Pancreas (tissue), 10 donors: ENCODE data around the gene LPAR3. TPM values are rescaled to one million over a fixed set of nuclear protein-coding genes. Genes with fewer than 3 reads are reported as not detected.

Source experiments
- ATAC-seq, 4 donors: fragments of 200-7000 bp; cut with Tn5 transposase; one replicate each; pipeline versions ENCODE4 v1.8.0 to v1.9.1; 2020; ENCODE audit warnings: mild to moderate bottlenecking in 4 of 4, moderate library complexity in 4 of 4
- DNase-seq, 6 donors: peaks; one replicate each; pipeline ENCODE4 v3.0.0-alpha.2; 2020
- FAIRE-seq: peaks from 2 replicates; lab custom pipeline; 2012; peaks lifted over from hg19 to GRCh38; lab: Jason Lieb, UNC
- H3K27ac ChIP-seq, 4 donors: fragments of 200-600 bp; sonication (generic); 1 replicate in 3 of 4; 2 replicates in 1 of 4; pipeline versions ENCODE4 v1.5.0 to v1.8.0; 2020
- H3K27me3 ChIP-seq, 4 donors: fragments of 200-600 bp; one replicate each; pipeline ENCODE4 v1.8.0; 2021
- H3K36me3 ChIP-seq, 3 donors: fragments of 200-600 bp; sonication (generic) in 1 of 3; one replicate each; pipeline versions ENCODE4 v1.5.0 to v1.8.0; 2020 to 2021
- H3K4me1 ChIP-seq, 3 donors: fragments of 200-600 bp; one replicate each; pipeline ENCODE4 v1.8.0; 2021
- H3K4me3 ChIP-seq, 4 donors: fragments of 200-600 bp; sonication (generic) in 2 of 4; one replicate each; pipeline versions ENCODE4 v1.5.0 to v1.8.0; 2020 to 2021
- H3K9me3 ChIP-seq, 4 donors: fragments of 200-600 bp; one replicate each; pipeline ENCODE4 v1.8.0; 2021
- WGBS, 2 donors: extraction: QIAGEN DNeasy Blood & Tissue Kit; methylation state at CpG; one replicate each; pipeline ENCODE4 v1.1.7; 2013; 5-methylcytosine and 5-hydroxymethylcytosine counted together
- intact Hi-C, 3 donors: fragments of 100-400 bp; cut with DNase I; formaldehyde crosslinking; loops; one replicate each; pipeline versions ENCODE4 v1.11.1 to v1.14.2; 2022
- polyA plus RNA-seq, 2 donors: library from polyadenylated mRNA; stranded (reverse); fragments of 200-250 nt; gene quantifications; one replicate each; pipeline ENCODE4 v1.2.3, GENCODE V29; 2013
- total RNA-seq, 6 donors: library from RNA; stranded (reverse); fragmentation: NEBNext Ultra II Directional in 4 of 6; extraction: Animal tissue kit (Norgen Biotek cat#: 25700) in 4 of 6; gene quantifications; one replicate each; pipeline versions ENCODE4 v1.2.1 to v1.2.4, GENCODE V29; 2021 to 2023
- TF ChIP-seq, protein P1 (sequence below), 4 donors: fragments of 200-600 bp; sonication (generic) in 3 of 4; IDR thresholded peaks; one replicate each; pipeline versions ENCODE4 v1.5.0 to v1.8.0; 2021; ENCODE audit warnings: antibody characterized with exemption in 4 of 4
- donor health status: healthy with polysubstance abuse.
- donor health status: DM: no; HTN: no; CAD: no; lungs with moderate emphysema.
- donor health status: DM: no; HTN: no; CAD: no.
- donor health status: control.
- donor health status: control.
- donor health status: Bipolar disorder and iron deficiency.
- donor health status: DM: yes; HTN: yes; CAD: no.
- donor health status: DM: no; HTN: no; CAD: no.
- donor health status: DM: no; HTN: no; CAD: no.
- donor health status: DM: yes; HTN: yes; CAD: no.

Gene LPAR3
- total and polyA plus RNA-seq, 8 donors: 1.4 to 19.5 (median 11.1) TPM

DNA sequence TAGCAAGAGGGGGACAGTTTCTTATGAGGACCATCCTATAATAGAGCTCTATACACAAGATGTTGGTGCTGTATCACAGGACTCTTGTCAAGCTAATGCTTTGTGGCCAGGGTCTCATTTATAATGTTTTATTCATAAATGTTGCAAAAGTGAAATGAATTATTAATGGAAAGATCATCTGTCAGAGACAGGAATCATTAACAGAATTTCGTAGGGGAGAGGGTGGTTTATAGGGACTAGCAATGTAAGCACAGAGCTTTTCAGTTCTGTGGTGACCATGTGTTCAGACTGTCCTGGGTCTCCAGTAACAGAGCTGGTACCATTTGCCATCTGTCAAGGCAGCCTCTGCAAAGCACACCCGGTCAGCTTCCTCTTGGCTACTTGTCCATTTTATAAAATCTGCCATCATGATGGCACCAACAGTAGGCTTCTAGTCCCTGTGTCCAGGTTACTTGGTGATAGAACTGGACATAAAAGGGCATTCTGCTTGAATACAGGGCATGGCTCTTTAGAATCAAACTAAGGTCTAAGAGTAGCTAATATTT is 36.2 kb downstream of the LPAR3 start:
- Histone ChIP-seq H3K36me3 (no peaks in the 10 kb centered on the region), H3K27me3 (no peaks in the 10 kb centered on the region), H3K9me3 (no peaks in the 10 kb centered on the region), H3K4me3 (no peak overlapping the region), H3K4me1 (peaks cover 0 to 9% (median 0%) of the 10 kb centered on the region in 3 donors), H3K27ac (no peak overlapping the region)
- WGBS, 2 donors: 54% methylated on average over 2 of the region's 2 CpGs
- ATAC-seq (no peak), FAIRE-seq (no peak), DNase-seq (no peak)
- TF ChIP-seq, protein P1, sequence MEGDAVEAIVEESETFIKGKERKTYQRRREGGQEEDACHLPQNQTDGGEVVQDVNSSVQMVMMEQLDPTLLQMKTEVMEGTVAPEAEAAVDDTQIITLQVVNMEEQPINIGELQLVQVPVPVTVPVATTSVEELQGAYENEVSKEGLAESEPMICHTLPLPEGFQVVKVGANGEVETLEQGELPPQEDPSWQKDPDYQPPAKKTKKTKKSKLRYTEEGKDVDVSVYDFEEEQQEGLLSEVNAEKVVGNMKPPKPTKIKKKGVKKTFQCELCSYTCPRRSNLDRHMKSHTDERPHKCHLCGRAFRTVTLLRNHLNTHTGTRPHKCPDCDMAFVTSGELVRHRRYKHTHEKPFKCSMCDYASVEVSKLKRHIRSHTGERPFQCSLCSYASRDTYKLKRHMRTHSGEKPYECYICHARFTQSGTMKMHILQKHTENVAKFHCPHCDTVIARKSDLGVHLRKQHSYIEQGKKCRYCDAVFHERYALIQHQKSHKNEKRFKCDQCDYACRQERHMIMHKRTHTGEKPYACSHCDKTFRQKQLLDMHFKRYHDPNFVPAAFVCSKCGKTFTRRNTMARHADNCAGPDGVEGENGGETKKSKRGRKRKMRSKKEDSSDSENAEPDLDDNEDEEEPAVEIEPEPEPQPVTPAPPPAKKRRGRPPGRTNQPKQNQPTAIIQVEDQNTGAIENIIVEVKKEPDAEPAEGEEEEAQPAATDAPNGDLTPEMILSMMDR (IDR thresholded peaks at IDR 0.05): no peak
- intact Hi-C loops: no loop called here

- TF ChIP-seq, protein P1 (IDR thresholded peaks at IDR 0.05): no peak
- no peaks in the 10 kb centered on the region for H3K27me3 ChIP-seq
- FAIRE-seq: no peak
- peaks cover 0 to 9% (median 0%) of the 10 kb centered on the region in 3 donors for H3K4me1 ChIP-seq
- intact Hi-C loops: no loop called here
- no peak overlapping the region for H3K4me3 ChIP-seq
- no peak for ATAC-seq
- H3K27ac ChIP-seq: no peak overlapping the region
- 82 to 86% methylated on average over 10 of the region's 10 CpGs for WGBS, 2 donors
- DNase-seq: no peak
- H3K9me3 ChIP-seq: no peaks in the 10 kb centered on the region
- no peaks in the 10 kb centered on the region for H3K36me3 ChIP-seq
These were observed 37.0 kb downstream of the LPAR3 start for GRCh38 chr1:84855691-84856630.

- Histone ChIP-seq H3K36me3 (no peaks in the 10 kb centered on the region), H3K27ac (no peak overlapping the region), H3K9me3 (no peaks in the 10 kb centered on the region), H3K4me1 (peaks cover 0 to 9% (median 0%) of the 10 kb centered on the region in 3 donors), H3K4me3 (no peak overlapping the region), H3K27me3 (no peaks in the 10 kb centered on the region)
- intact Hi-C loops: no loop called here
- ATAC-seq (no peak), DNase-seq (no peak), FAIRE-seq (no peak)
- WGBS, 2 donors: 81 to 84% methylated on average over 3 of the region's 3 CpGs
- TF ChIP-seq, protein P1 (IDR thresholded peaks at IDR 0.05): no peak
These were observed 37.8 kb downstream of the LPAR3 start for GRCh38 chr1:84855168-84855567.

- WGBS, 2 donors: 77 to 81% methylated on average over 2 of the region's 2 CpGs
- intact Hi-C loops: no loop called here
- Histone ChIP-seq H3K27ac (no peak overlapping the region), H3K9me3 (no peaks in the 10 kb centered on the region), H3K4me1 (peaks cover 0 to 9% (median 0%) of the 10 kb centered on the region in 3 donors), H3K36me3 (no peaks in the 10 kb centered on the region), H3K27me3 (no peaks in the 10 kb centered on the region), H3K4me3 (no peak overlapping the region)
- peak in 3 of 4 donors; percentile 68 to 83 (median 74) for ATAC-seq
- no peak for FAIRE-seq
- TF ChIP-seq, protein P1 (IDR thresholded peaks at IDR 0.05): no peak
- DNase-seq: no peak
These were observed 39.0 kb downstream of the LPAR3 start for GRCh38 chr1:84853741-84854721.
